DOHH2 (cell line): Measurements from ENCODE around the gene JOSD1.
A peak's percentile ranks its signal among the peaks of the same experiment; 100 is the strongest.

Experiments
- H3F3A ChIP-seq: fragments of 200-600 bp; sonication (generic), shearing (Covaris generic); 2 replicates; pipeline ENCODE4 v1.6.0; 2016; ENCODE audit warnings: antibody characterized with exemption, mild to moderate bottlenecking; ENCODE audit not compliant: control insufficient read depth, insufficient read depth
- H3K27ac ChIP-seq: fragments of 200-600 bp; sonication (generic); 2 replicates; pipeline ENCODE4 v1.5.1; 2014; ENCODE audit warnings: low read depth, mild to moderate bottlenecking, low read length, moderate library complexity
- H3K27me3 ChIP-seq: fragments of 200-600 bp; sonication (generic); 2 replicates; pipeline ENCODE4 v1.6.1; 2014; ENCODE audit warnings: mild to moderate bottlenecking, low read length, mixed read lengths; ENCODE audit not compliant: control insufficient read depth
- H3K36me3 ChIP-seq: fragments of 200-600 bp; sonication (generic); 2 replicates; pipeline ENCODE4 v1.6.1; 2014; ENCODE audit warnings: mild to moderate bottlenecking, low read length, moderate library complexity, mixed read lengths; ENCODE audit not compliant: control insufficient read depth
- H3K4me1 ChIP-seq: fragments of 200-600 bp; sonication (generic); 2 replicates; pipeline ENCODE4 v1.6.1; 2014; ENCODE audit warnings: mild to moderate bottlenecking, low read length, mixed read lengths; ENCODE audit not compliant: control insufficient read depth
- H3K4me2 ChIP-seq: fragments of 200-600 bp; sonication (generic); 2 replicates; pipeline ENCODE4 v1.6.0; 2014; ENCODE audit warnings: mild to moderate bottlenecking, low read length, moderate library complexity
- H3K4me3 ChIP-seq: fragments of 200-600 bp; sonication (generic); 2 replicates; pipeline ENCODE4 v1.5.1; 2014; ENCODE audit warnings: mild to moderate bottlenecking, low read length, mixed read lengths
- H3K79me2 ChIP-seq: fragments of 200-600 bp; sonication (generic); 2 replicates; pipeline ENCODE4 v1.6.1; 2014; ENCODE audit warnings: mild to moderate bottlenecking, low read length, mixed read lengths; ENCODE audit not compliant: control insufficient read depth
- H3K9me2 ChIP-seq: fragments of 200-600 bp; sonication (generic); replicated peaks from 2 replicates; pipeline ENCODE4 v1.6.1; 2014; ENCODE audit warnings: mild to moderate bottlenecking, low read length, mixed read lengths; ENCODE audit not compliant: control insufficient read depth
- H3K9me3 ChIP-seq: fragments of 200-600 bp; sonication (generic); 2 replicates; pipeline ENCODE4 v1.6.1; 2014; ENCODE audit warnings: antibody characterized with exemption, low read length, mixed read lengths; ENCODE audit not compliant: control insufficient read depth, insufficient read depth
- H4K20me1 ChIP-seq: fragments of 200-600 bp; sonication (generic); 2 replicates; pipeline ENCODE4 v1.6.0; 2014; ENCODE audit warnings: low read depth, mild to moderate bottlenecking, antibody characterized with exemption, low read length, moderate library complexity; ENCODE audit not compliant: control insufficient read depth, insufficient read depth
- EZH2phosphoT487 ChIP-seq: fragments of 200-600 bp; sonication (generic); IDR thresholded peaks from 2 replicates; pipeline ENCODE4 v1.6.1; 2017; ENCODE audit warnings: borderline replicate concordance, mild to moderate bottlenecking, antibody characterized with exemption, low read length, moderate library complexity, mixed read lengths
- TF ChIP-seq, protein P1 (sequence below): fragments of 200-600 bp; sonication (generic); IDR thresholded peaks from one replicate; pipeline ENCODE4 v1.5.1; 2014; ENCODE audit warnings: antibody characterized with exemption, mild to moderate bottlenecking, low read depth, low read length; ENCODE audit not compliant: poor library complexity, severe bottlenecking

The JOSD1 gene

DNA sequence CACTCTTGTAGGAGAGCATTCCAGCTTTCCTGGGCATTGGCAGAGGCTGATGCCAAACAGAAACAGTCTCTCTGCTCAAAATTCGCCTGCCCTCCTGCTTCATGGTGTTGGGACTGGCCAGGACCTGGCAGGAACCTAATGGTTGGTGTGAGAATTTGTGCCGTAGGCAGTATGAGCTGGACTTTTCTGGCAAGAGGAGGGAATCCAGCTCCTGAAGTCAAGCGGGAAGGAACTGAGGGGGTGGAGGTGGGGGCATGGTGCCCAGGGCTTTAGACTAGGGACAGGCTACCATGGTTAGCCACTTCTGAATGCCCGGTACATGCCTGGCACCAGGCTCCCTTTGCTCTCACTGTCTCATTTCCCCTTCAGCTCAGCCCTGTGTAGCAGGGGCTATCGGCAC, 25.9 kb downstream of the JOSD1 start:
- no peak for TF ChIP-seq EZH2phosphoT487
- TF ChIP-seq, protein P1, sequence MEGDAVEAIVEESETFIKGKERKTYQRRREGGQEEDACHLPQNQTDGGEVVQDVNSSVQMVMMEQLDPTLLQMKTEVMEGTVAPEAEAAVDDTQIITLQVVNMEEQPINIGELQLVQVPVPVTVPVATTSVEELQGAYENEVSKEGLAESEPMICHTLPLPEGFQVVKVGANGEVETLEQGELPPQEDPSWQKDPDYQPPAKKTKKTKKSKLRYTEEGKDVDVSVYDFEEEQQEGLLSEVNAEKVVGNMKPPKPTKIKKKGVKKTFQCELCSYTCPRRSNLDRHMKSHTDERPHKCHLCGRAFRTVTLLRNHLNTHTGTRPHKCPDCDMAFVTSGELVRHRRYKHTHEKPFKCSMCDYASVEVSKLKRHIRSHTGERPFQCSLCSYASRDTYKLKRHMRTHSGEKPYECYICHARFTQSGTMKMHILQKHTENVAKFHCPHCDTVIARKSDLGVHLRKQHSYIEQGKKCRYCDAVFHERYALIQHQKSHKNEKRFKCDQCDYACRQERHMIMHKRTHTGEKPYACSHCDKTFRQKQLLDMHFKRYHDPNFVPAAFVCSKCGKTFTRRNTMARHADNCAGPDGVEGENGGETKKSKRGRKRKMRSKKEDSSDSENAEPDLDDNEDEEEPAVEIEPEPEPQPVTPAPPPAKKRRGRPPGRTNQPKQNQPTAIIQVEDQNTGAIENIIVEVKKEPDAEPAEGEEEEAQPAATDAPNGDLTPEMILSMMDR: no peak
- Histone ChIP-seq H3K9me3 (no peaks in the 10 kb centered on the region), H3K4me2 (no peak overlapping the region), H3K27ac (no peak overlapping the region), H3K4me3 (no peak overlapping the region), H3F3A (no peaks in the 10 kb centered on the region), H3K4me1 (no peaks in the 10 kb centered on the region), H3K36me3 (peaks cover 9% of the 10 kb centered on the region; the same call in 1 of the 2 replicates), H3K79me2 (no peaks in the 10 kb centered on the region), H4K20me1 (no peaks in the 10 kb centered on the region), H3K27me3 (no peaks in the 10 kb centered on the region), H3K9me2 (no peaks in the 10 kb centered on the region)

- Histone ChIP-seq H3F3A (no peaks in the 10 kb centered on the region), H3K79me2 (peaks cover 10% of the 10 kb centered on the region), H3K9me3 (no peaks in the 10 kb centered on the region), H3K27me3 (no peaks in the 10 kb centered on the region), H3K9me2 (no peaks in the 10 kb centered on the region), H3K4me2 (peak overlapping the region; percentile 91), H4K20me1 (no peaks in the 10 kb centered on the region), H3K36me3 (no peaks in the 10 kb centered on the region), H3K4me3 (peak overlapping the region; percentile 86), H3K4me1 (peaks cover 13% of the 10 kb centered on the region), H3K27ac (peak overlapping the region; percentile 55)
- TF ChIP-seq, protein P1: no peak
- TF ChIP-seq EZH2phosphoT487: no peak
These were observed 43.5 kb downstream of the JOSD1 start for GRCh38 chr22:38657045-38657909.

DNA sequence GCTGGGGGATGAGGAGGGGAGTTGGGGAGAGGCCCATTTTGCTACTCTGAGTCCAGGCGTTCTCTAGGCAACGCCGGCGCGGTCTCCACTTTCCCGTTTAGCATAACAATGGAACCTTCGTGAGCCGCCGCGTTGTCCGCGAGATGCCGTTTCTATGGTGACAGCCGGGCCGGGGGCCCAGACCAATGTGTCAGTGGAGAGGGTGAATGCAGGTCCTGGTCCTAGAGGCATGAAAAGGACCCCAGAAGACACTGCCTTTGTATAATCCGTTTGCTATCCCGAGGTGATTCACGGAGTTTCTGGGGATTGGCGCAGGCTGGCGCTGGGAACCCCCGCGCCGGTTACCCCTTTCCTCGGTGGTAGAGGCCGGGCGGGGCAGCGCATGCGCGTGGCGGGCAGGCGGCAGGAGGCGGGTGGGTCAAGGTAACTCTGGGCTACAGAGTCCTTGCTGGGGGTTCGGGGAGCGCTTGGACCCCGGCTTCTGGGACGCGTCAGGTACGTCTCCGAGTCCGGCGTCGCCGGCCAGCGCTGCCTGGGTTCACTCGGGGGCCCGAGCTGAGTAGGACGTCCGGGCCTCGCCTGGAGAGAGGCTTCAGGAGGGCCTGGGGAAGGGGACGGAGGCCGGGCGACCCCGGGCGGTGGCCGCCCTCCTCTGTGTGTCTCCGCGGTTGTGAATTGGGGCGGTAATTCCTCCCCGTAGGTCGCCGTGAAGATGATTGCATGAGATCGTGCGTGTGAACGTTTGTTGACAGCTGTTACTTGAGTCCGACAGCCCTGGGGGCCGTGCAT, 44.3 kb downstream of the JOSD1 start, which contains the start of the genes CBY1 and FAM227A:
Gene CBY1 (plus strand): TSS at position 383 of the 789 bp plus-strand sequence. CDS start 11,417 bp downstream, outside the sequence.
Gene FAM227A (minus strand): TSS at position 137 of the 789 bp plus-strand sequence. CDS start 6,224 bp downstream, outside the sequence.
- Histone ChIP-seq H3K9me3 (no peaks in the 10 kb centered on the region), H3K4me2 (peak within 1 kb of the TSS; percentile 91), H3F3A (no peaks in the 10 kb centered on the region), H3K9me2 (no peaks in the 10 kb centered on the region), H4K20me1 (no peaks in the 10 kb centered on the region), H3K27me3 (no peaks in the 10 kb centered on the region), H3K4me3 (peak within 1 kb of the TSS; percentile 86), H3K36me3 (no peaks in the 10 kb centered on the region), H3K27ac (peak within 1 kb of the TSS; percentile 55), H3K4me1 (peaks cover 13% of the 10 kb centered on the region), H3K79me2 (peaks cover 10% of the 10 kb centered on the region)
- no peak for TF ChIP-seq EZH2phosphoT487
- TF ChIP-seq, protein P1: no peak
